HG02840 (cell line): ENCODE results near the gene DUSP23.

Experiments
- ATAC-seq: cut with Tn5 transposase; IDR thresholded peaks from one replicate; pipeline ENCODE4 v1.9.1; 2021; ENCODE audit warnings: mild to moderate bottlenecking, moderate library complexity, moderate number of reproducible peaks; ENCODE audit not compliant: unreplicated experiment, low FRiP score

The DUSP23 gene

GRCh38 chr1:159827102-159827490 lies 46.3 kb downstream of the DUSP23 start:
- no peak for ATAC-seq

DNA sequence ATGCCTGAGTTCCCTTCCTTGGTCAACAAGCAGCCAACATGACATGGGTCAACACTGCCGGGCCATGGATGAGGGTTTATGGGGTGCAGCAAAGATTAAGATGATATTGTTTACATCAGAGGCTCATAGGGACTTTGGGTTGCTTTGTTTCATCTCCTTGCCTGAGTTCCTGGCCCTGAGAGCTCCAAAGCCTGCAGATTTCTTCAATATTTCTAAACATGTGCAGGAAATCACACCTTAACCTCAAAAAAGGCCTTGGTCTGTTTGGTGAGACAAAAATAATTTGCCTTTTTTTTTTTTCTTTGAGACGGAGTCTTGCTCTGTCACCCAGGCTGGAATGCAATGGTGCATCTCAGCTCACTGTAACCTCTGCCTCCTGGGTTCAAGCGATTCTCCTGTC lies 46.8 kb downstream of the DUSP23 start:
- no peak for ATAC-seq

DNA sequence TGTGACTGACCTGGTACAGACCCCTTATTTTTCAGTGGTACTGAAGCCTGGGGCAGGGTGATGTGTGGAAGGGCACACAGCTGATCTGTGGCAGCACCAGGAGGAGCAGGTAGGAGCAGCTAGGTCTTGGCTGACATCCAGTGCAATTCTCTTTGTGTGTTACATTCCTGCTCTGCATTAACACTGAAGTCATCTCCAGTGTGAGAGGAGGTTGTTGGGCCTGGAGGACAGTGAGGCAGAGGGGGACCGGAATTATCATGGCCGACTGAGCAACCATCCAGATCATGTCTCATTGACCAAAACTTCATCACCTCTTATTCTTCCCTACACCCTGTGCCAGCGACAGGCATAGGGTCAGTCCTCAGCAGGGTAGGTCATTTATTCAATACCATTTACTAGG lies 47.4 kb downstream of the DUSP23 start:
- ATAC-seq = no peak

DNA sequence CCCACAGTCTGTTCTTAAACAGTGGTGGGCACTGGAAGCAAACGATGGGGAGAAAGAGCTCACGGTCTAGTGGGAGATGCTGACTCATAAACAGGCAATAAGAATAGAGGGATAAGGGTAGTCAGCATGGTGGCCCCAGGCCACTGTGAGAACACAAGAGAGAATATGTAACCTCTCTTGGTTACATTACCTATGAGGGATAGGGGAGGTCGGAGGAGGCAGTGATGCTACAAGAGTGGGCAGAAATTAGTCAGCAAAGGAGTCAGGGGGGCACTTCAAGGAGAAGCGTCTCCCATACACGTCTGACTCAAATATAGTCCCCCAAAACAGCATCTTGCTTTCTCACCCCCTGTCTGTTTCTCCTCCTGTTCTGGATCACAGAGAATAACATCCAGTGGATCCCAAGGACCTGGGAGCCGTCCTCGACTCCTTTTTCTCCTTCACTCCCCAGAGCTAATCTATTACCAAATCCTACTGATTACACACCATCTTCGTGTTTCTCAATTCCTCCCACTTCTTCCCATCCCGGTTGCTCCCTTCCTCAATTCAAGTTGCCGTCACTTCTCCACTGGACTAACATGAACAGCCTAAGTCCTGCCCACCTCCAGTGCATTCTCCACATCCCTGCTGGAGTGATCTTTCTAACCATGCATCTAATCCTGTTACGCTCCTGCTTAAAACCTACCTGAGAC lies 48.0 kb downstream of the DUSP23 start:
- ATAC-seq = no peak

- ATAC-seq = no peak
Measured at GRCh38 chr1:159829273-159829634, 48.5 kb downstream of the DUSP23 start.

- ATAC-seq = no peak
Measured at GRCh38 chr1:159829822-159830465, 49.2 kb downstream of the DUSP23 start.

- ATAC-seq = no peak
Measured at GRCh38 chr1:159830722-159831121, 50.0 kb downstream of the DUSP23 start.

GRCh38 chr1:159831412-159832141 lies 50.8 kb downstream of the DUSP23 start:
- no peak for ATAC-seq
